Ovary (tissue), 3 donors: Measurements from ENCODE around the gene BBS9.

Source experiments
- POLR2A ChIP-seq: fragments of 450-650 bp; IDR thresholded peaks from one replicate; pipeline ENCODE4 v1.6.1; 2017; ENCODE audit warnings: antibody characterized with exemption, mild to moderate bottlenecking, moderate library complexity
- TF ChIP-seq, protein P1 (sequence below), 3 donors: fragments of 450-650 bp in 2 of 3; fragments of 200-600 bp in 1 of 3; IDR thresholded peaks; one replicate each; pipeline versions ENCODE4 v1.5.1 to v1.8.0; 2016 to 2022; ENCODE audit warnings: antibody characterized with exemption in 3 of 3, mild to moderate bottlenecking in 1 of 3
- donor health status: DM: no; HTN: no; CAD: no.

DNA sequence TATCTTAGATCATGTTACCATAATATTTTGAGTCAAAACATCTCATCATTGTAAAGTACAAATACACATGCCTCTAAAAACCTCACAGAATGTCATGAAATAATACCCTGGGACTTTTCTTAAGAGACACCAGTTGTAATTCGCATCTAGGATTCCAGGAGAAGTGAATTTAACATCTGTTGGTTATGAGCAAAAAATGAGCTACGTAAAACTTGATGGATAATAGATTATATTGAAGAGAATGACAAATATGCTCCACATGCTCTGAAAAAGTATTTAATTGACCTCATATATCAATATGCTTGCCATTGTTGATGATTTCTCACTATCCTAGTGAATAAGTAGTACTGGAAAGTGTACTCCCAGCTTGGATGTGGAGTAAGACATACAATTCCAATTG, 227.0 kb downstream of the BBS9 start:
- TF ChIP-seq, protein P1, sequence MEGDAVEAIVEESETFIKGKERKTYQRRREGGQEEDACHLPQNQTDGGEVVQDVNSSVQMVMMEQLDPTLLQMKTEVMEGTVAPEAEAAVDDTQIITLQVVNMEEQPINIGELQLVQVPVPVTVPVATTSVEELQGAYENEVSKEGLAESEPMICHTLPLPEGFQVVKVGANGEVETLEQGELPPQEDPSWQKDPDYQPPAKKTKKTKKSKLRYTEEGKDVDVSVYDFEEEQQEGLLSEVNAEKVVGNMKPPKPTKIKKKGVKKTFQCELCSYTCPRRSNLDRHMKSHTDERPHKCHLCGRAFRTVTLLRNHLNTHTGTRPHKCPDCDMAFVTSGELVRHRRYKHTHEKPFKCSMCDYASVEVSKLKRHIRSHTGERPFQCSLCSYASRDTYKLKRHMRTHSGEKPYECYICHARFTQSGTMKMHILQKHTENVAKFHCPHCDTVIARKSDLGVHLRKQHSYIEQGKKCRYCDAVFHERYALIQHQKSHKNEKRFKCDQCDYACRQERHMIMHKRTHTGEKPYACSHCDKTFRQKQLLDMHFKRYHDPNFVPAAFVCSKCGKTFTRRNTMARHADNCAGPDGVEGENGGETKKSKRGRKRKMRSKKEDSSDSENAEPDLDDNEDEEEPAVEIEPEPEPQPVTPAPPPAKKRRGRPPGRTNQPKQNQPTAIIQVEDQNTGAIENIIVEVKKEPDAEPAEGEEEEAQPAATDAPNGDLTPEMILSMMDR (IDR thresholded peaks at IDR 0.05) = no peak
- no peak for TF ChIP-seq POLR2A
